ENCODE results near the gene FGFRL1. TPM values are rescaled to one million over a fixed set of nuclear protein-coding genes. Genes with fewer than 3 reads are reported as not detected.
A peak's percentile ranks its signal among the peaks of the same experiment; 100 is the strongest.

The FGFRL1 gene
- total RNA-seq, 1 donor from 2014 or later: 15.5 TPM

GRCh38 chr4:1022051-1022738 lies 10.8 kb downstream of the FGFRL1 start:
- Mint-ChIP-seq H3K4me1 (ENCODE audit: low read depth) (peaks cover 12% of the 10 kb centered on the region), H3K27me3 (ENCODE audit: insufficient read depth) (no peaks in the 10 kb centered on the region), H3K4me3 (no peak overlapping the region), H3K36me3 (ENCODE audit: low read depth) (peaks cover 4% of the 10 kb centered on the region), H3K9me3 (no peaks in the 10 kb centered on the region), H3K27ac (no peak overlapping the region)
- intact Hi-C loops (cut with micrococcal nuclease): no loop called here
- no peak for DNase-seq (ENCODE audit: low spot score)

DNA sequence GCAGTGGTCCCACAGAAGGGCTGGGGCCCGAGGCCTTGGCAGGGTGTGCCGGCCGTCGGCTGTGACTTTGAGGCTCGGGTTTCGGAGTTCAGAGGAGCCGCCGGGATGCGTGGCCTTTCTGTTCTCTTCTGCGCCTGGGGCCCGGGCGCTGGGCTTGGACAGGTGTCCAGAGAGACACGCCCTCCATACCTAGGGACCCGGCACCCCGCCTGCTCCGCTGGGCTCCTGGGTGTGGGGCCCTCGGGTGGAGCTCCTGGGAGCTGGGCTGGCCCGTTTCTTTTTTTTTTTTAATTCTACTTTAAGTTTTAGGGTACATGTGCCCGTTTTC lies 11.3 kb downstream of the FGFRL1 start:
- intact Hi-C loops (cut with micrococcal nuclease): no loop called here
- Mint-ChIP-seq H3K4me1 (ENCODE audit: low read depth) (peaks cover 12% of the 10 kb centered on the region), H3K36me3 (ENCODE audit: low read depth) (peaks cover 4% of the 10 kb centered on the region), H3K27ac (no peak overlapping the region), H3K27me3 (ENCODE audit: insufficient read depth) (no peaks in the 10 kb centered on the region), H3K9me3 (no peaks in the 10 kb centered on the region), H3K4me3 (no peak overlapping the region)
- no peak for DNase-seq (ENCODE audit: low spot score)

DNA sequence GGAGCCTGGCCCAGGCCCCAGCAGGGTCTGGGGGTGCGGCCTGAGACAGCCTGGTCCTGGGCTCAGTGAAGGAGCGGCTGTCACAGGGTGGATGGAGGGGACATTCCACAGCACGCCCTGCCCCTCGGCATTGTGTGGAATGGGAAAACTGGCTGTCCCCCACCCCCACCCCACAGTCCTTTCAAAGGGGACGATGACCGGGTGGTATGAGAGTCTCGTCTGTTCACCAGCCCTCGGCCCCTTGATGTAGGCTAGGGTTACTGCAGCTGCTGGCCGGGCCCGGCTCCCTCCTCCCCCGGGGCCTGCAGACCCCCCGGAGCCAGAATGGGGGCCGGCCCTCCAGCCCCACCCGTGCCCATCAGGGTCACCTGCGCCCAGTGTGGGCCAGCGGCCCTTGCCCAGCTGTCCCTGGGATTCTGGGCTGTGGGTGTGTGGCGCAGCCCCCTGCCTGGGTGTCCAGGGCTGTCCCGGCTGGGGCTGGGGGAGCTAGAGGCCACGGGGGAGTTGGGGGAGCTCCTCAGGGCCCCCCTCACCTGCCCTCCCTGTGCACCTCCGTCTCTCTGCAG lies 11.7 kb downstream of the FGFRL1 start:
- peaks cover 12% of the 10 kb centered on the region for H3K4me1 Mint-ChIP-seq (ENCODE audit: low read depth)
- no peak overlapping the region for H3K4me3 Mint-ChIP-seq
- H3K27ac Mint-ChIP-seq: no peak overlapping the region
- peaks cover 4% of the 10 kb centered on the region for H3K36me3 Mint-ChIP-seq (ENCODE audit: low read depth)
- H3K27me3 Mint-ChIP-seq (ENCODE audit: insufficient read depth): no peaks in the 10 kb centered on the region
- no peak for DNase-seq (ENCODE audit: low spot score)
- H3K9me3 Mint-ChIP-seq: no peaks in the 10 kb centered on the region
- intact Hi-C loops (cut with micrococcal nuclease): no loop called here

DNA sequence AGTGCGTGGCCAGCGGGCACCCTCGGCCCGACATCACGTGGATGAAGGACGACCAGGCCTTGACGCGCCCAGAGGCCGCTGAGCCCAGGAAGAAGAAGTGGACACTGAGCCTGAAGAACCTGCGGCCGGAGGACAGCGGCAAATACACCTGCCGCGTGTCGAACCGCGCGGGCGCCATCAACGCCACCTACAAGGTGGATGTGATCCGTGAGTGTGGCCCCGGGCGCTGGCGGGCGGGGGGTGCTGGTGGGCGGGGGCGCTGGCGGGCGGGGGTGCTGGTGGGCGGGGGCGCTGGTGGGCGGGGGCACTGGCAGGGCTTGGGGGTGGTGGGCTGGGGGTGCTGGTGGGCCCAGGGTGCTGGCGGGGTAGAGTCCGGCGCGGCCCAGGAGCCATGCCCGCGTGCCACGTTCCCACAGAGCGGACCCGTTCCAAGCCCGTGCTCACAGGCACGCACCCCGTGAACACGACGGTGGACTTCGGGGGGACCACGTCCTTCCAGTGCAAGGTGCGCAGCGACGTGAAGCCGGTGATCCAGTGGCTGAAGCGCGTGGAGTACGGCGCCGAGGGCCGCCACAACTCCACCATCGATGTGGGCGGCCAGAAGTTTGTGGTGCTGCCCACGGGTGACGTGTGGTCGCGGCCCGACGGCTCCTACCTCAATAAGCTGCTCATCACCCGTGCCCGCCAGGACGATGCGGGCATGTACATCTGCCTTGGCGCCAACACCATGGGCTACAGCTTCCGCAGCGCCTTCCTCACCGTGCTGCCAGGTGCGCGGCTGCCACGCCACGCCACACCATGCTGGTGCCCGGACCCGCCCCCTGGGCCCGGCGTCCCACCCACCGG lies 12.7 kb downstream of the FGFRL1 start:
- Mint-ChIP-seq H3K27me3 (ENCODE audit: insufficient read depth) (no peaks in the 10 kb centered on the region), H3K4me1 (ENCODE audit: low read depth) (peaks cover 12% of the 10 kb centered on the region), H3K4me3 (no peak overlapping the region), H3K27ac (no peak overlapping the region), H3K9me3 (no peaks in the 10 kb centered on the region), H3K36me3 (ENCODE audit: low read depth) (peaks cover 4% of the 10 kb centered on the region)
- intact Hi-C loops (cut with micrococcal nuclease): no loop called here
- no peak for DNase-seq (ENCODE audit: low spot score)

DNA sequence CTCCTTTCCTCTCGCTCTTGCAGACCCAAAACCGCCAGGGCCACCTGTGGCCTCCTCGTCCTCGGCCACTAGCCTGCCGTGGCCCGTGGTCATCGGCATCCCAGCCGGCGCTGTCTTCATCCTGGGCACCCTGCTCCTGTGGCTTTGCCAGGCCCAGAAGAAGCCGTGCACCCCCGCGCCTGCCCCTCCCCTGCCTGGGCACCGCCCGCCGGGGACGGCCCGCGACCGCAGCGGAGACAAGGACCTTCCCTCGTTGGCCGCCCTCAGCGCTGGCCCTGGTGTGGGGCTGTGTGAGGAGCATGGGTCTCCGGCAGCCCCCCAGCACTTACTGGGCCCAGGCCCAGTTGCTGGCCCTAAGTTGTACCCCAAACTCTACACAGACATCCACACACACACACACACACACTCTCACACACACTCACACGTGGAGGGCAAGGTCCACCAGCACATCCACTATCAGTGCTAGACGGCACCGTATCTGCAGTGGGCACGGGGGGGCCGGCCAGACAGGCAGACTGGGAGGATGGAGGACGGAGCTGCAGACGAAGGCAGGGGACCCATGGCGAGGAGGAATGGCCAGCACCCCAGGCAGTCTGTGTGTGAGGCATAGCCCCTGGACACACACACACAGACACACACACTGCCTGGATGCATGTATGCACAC lies 13.6 kb downstream of the FGFRL1 start:
- H3K4me1 Mint-ChIP-seq (ENCODE audit: low read depth): peaks cover 12% of the 10 kb centered on the region
- H3K4me3 Mint-ChIP-seq: no peak overlapping the region
- intact Hi-C loops (cut with micrococcal nuclease): no loop called here
- H3K27ac Mint-ChIP-seq: peak overlapping the region; percentile 48
- H3K9me3 Mint-ChIP-seq: no peaks in the 10 kb centered on the region
- H3K27me3 Mint-ChIP-seq (ENCODE audit: insufficient read depth): no peaks in the 10 kb centered on the region
- DNase-seq (ENCODE audit: low spot score): no peak
- H3K36me3 Mint-ChIP-seq (ENCODE audit: low read depth): peaks cover 4% of the 10 kb centered on the region

- peak; percentile 29 for DNase-seq (ENCODE audit: low spot score)
- H3K36me3 Mint-ChIP-seq (ENCODE audit: low read depth): peaks cover 4% of the 10 kb centered on the region
- no peaks in the 10 kb centered on the region for H3K27me3 Mint-ChIP-seq (ENCODE audit: insufficient read depth)
- no peak overlapping the region for H3K4me3 Mint-ChIP-seq
- H3K9me3 Mint-ChIP-seq: no peaks in the 10 kb centered on the region
- peaks cover 12% of the 10 kb centered on the region for H3K4me1 Mint-ChIP-seq (ENCODE audit: low read depth)
- intact Hi-C loops (cut with micrococcal nuclease): no loop called here
- H3K27ac Mint-ChIP-seq: no peak overlapping the region
These were observed 14.7 kb downstream of the FGFRL1 start for GRCh38 chr4:1026115-1026514.

- Mint-ChIP-seq H3K36me3 (ENCODE audit: low read depth) (peaks cover 4% of the 10 kb centered on the region), H3K9me3 (no peaks in the 10 kb centered on the region), H3K4me1 (ENCODE audit: low read depth) (peaks cover 12% of the 10 kb centered on the region), H3K27me3 (ENCODE audit: insufficient read depth) (no peaks in the 10 kb centered on the region), H3K4me3 (no peak overlapping the region), H3K27ac (no peak overlapping the region)
- intact Hi-C loops (cut with micrococcal nuclease): no loop called here
- DNase-seq (ENCODE audit: low spot score): no peak
These were observed 15.9 kb downstream of the FGFRL1 start for GRCh38 chr4:1027219-1027914.

DNA sequence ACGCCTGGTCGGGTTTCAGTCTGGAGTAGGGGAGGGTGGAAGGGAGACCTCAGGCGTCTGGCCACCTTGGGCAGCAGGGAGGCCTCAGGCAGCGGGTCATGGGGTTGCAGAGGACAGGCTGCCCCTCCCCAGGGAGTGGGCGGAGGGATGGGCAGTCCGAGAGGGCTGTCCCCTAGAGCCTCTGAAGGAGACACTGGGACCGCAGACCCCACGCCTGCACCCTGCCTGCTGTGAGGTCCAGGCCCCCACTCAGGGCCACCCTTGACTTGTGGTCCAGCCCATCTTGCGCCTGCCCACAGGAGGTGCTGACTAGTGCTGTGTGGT lies 16.5 kb downstream of the FGFRL1 start:
- Mint-ChIP-seq H3K27me3 (ENCODE audit: insufficient read depth) (no peaks in the 10 kb centered on the region), H3K4me3 (no peak overlapping the region), H3K4me1 (ENCODE audit: low read depth) (peaks cover 12% of the 10 kb centered on the region), H3K36me3 (ENCODE audit: low read depth) (peaks cover 4% of the 10 kb centered on the region), H3K27ac (no peak overlapping the region), H3K9me3 (no peaks in the 10 kb centered on the region)
- no peak for DNase-seq (ENCODE audit: low spot score)
- intact Hi-C loops (cut with micrococcal nuclease): no loop called here

DNA sequence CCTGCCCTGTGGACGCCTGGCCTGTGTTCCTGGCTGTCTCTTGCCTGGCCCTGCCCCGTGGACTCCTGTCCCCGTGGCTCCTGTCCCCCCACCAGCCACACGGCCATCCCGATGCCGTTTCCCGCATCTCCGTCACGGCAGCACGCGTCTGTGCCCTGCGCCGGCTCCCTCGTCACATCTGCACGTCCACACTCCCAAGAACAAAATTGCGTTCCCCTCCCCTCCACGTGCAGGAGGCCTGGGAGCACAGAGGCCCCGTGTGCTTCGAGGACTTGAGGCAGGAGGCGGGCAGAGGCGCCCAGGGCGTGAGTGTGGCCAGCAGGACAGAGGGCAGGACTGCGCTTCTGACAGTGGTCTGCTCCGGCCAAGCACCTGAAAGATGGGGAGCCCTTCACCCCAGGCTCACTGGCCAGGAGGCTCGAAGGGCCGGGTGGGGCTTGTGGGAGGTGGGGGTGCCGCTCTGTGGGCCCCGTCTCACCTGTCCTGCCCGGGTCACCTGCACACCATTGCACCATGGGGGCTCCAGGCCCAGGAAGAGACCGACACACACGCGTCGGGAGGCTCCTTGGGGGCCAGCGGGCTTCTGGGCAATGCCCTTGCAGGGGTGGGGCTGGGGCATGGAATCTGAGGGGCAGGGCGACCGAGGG lies 17.3 kb downstream of the FGFRL1 start:
- H3K27ac Mint-ChIP-seq: no peak overlapping the region
- no peaks in the 10 kb centered on the region for H3K9me3 Mint-ChIP-seq
- no peak for DNase-seq (ENCODE audit: low spot score)
- no peaks in the 10 kb centered on the region for H3K27me3 Mint-ChIP-seq (ENCODE audit: insufficient read depth)
- peaks cover 12% of the 10 kb centered on the region for H3K4me1 Mint-ChIP-seq (ENCODE audit: low read depth)
- no peak overlapping the region for H3K4me3 Mint-ChIP-seq
- intact Hi-C loops (cut with micrococcal nuclease): no loop called here
- peaks cover 4% of the 10 kb centered on the region for H3K36me3 Mint-ChIP-seq (ENCODE audit: low read depth)

GRCh38 chr4:1029529-1029928 lies 18.1 kb downstream of the FGFRL1 start:
- Mint-ChIP-seq H3K27ac (no peak overlapping the region), H3K4me3 (no peak overlapping the region), H3K27me3 (ENCODE audit: insufficient read depth) (no peaks in the 10 kb centered on the region), H3K4me1 (ENCODE audit: low read depth) (peaks cover 12% of the 10 kb centered on the region), H3K9me3 (no peaks in the 10 kb centered on the region), H3K36me3 (ENCODE audit: low read depth) (peaks cover 4% of the 10 kb centered on the region)
- DNase-seq (ENCODE audit: low spot score): no peak
- intact Hi-C loops (cut with micrococcal nuclease): no loop called here

DNA sequence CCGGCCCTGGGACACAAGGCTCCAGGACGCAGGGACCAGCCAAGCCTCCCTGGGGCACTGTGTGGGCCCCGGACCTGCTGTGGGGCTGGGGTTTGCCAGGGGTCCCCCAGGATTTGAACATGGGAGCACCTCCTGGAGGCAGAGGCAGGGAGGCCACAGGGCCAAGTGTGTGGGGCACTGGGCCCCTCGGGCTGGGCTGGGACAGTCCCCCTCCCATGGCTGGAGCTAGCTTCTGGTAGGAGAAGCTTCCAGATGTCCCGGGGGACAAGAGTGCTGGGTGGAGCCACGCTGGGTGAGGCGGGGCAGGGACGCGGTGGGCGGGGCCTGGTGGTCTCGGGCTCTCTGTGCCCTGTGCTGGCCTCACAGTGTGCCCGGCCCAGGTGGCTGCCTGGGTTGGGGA lies 18.6 kb downstream of the FGFRL1 start:
- intact Hi-C loops (cut with micrococcal nuclease): no loop called here
- Mint-ChIP-seq H3K4me3 (no peak overlapping the region), H3K27ac (no peak overlapping the region), H3K4me1 (ENCODE audit: low read depth) (peaks cover 11% of the 10 kb centered on the region), H3K9me3 (no peaks in the 10 kb centered on the region), H3K27me3 (ENCODE audit: insufficient read depth) (no peaks in the 10 kb centered on the region), H3K36me3 (ENCODE audit: low read depth) (peaks cover 4% of the 10 kb centered on the region)
- no peak for DNase-seq (ENCODE audit: low spot score)

GRCh38 chr4:1030559-1030958 lies 19.1 kb downstream of the FGFRL1 start:
- Mint-ChIP-seq H3K9me3 (no peaks in the 10 kb centered on the region), H3K27me3 (ENCODE audit: insufficient read depth) (no peaks in the 10 kb centered on the region), H3K4me1 (ENCODE audit: low read depth) (peaks cover 7% of the 10 kb centered on the region), H3K4me3 (no peak overlapping the region), H3K27ac (no peak overlapping the region), H3K36me3 (ENCODE audit: low read depth) (no peaks in the 10 kb centered on the region)
- DNase-seq (ENCODE audit: low spot score): no peak
- intact Hi-C loops (cut with micrococcal nuclease): no loop called here

Data from activated T-helper 1 cell treated with anti-CD3 and anti-CD28 coated beads, Interleukin-12 subunit alpha, Interleukin-12 subunit beta, Interleukin-2, Interleukin-4 antibody, amounts not matched to agents 30 ng/mL and 10 ng/mL and 1 ng/mL, durations not matched to agents 14 hours and 24 hours and 36 hours (primary cell).